H1 (cell line): ENCODE measurements around the gene PTPN2.

Experiments used
- CTCF ChIP-seq, 3 experiments: IDR thresholded peaks; 1 replicate in 2 of 3; 2 replicates in 1 of 3; pipeline versions ENCODE4 v1.5.1 to v1.6.1; 2011; ENCODE audit warnings: low read length in 3 of 3, mild to moderate bottlenecking in 3 of 3, inconsistent platforms in 2 of 3, low read depth in 1 of 3, moderate library complexity in 1 of 3; ENCODE audit not compliant: insufficient read depth in 1 of 3; ENCODE audit errors: control extremely low read depth in 1 of 3
- EP300 ChIP-seq, 2 experiments: IDR thresholded peaks; 1 replicate in 1 of 2; 2 replicates in 1 of 2; pipeline ENCODE4 v1.6.1; 2011 to 2012; ENCODE audit warnings: low read depth in 2 of 2, low read length in 2 of 2, mild to moderate bottlenecking in 2 of 2, borderline replicate concordance in 1 of 2, inconsistent platforms in 1 of 2, moderate library complexity in 1 of 2
- HDAC2 ChIP-seq, 2 experiments: fragments of 300-600 bp in 1 of 2; sonication (generic) in 1 of 2; IDR thresholded peaks; 2 replicates each; pipeline ENCODE4 v1.6.1; 2011 to 2012; ENCODE audit warnings: low read depth in 2 of 2, low read length in 2 of 2, mild to moderate bottlenecking in 2 of 2, moderate library complexity in 2 of 2, borderline replicate concordance in 1 of 2, inconsistent platforms in 1 of 2
- POLR2AphosphoS5 ChIP-seq: IDR thresholded peaks from 2 replicates; pipeline ENCODE4 v1.6.1; 2011; ENCODE audit warnings: low read depth, low read length
- SIN3A ChIP-seq, 2 experiments: IDR thresholded peaks in 1 of 2; conservative IDR thresholded peaks in 1 of 2; 2 replicates each; pipeline ENCODE4 v1.6.1; 2011 to 2012; ENCODE audit warnings: low read length in 2 of 2, improper control_type of control experiment in 1 of 2, low read depth in 1 of 2, mild to moderate bottlenecking in 1 of 2
- TAF1 ChIP-seq: IDR thresholded peaks from 2 replicates; pipeline ENCODE4 v1.6.1; 2011; ENCODE audit warnings: mild to moderate bottlenecking, low read depth, low read length
- YY1 ChIP-seq: IDR thresholded peaks from 2 replicates; pipeline ENCODE4 v1.6.1; 2011; ENCODE audit warnings: low read depth, mild to moderate bottlenecking, low read length
- TF ChIP-seq, protein P1 (sequence below): IDR thresholded peaks from 2 replicates; pipeline ENCODE4 v1.6.1; 2012; ENCODE audit warnings: inconsistent platforms

- TF ChIP-seq POLR2AphosphoS5 (no peak), CTCF (IDR thresholded peaks at IDR 0.05; ENCODE audit: control extremely low read depth in 1 of 3, insufficient read depth in 1 of 3, low read depth in 1 of 3, low read length in 3 of 3) (no peak), YY1 (no peak), TAF1 (no peak), SIN3A (conservative IDR thresholded peaks at IDR 0.05 in 1 of 2, IDR thresholded peaks at IDR 0.05 in 1 of 2; ENCODE audit: low read depth in 1 of 2, low read length in 2 of 2) (no peak), HDAC2 (IDR thresholded peaks at IDR 0.05; ENCODE audit: borderline replicate concordance in 1 of 2, low read depth in 2 of 2, low read length in 2 of 2) (no peak), EP300 (IDR thresholded peaks at IDR 0.05; ENCODE audit: borderline replicate concordance in 1 of 2, low read depth in 2 of 2, low read length in 2 of 2) (no peak)
- TF ChIP-seq, protein P1, sequence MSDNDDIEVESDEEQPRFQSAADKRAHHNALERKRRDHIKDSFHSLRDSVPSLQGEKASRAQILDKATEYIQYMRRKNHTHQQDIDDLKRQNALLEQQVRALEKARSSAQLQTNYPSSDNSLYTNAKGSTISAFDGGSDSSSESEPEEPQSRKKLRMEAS, result no peak
Measured at GRCh38 chr18:12895626-12896025, 11.6 kb upstream of the PTPN2 start.
